IPS-NIHi7 (cell line): ENCODE data around the gene EIF3K.

ENCODE experiments used
- DNase-seq: peaks from one replicate; pipeline ENCODE4 v3.0.0; 2012; ENCODE audit warnings: mixed read lengths; ENCODE audit errors: extremely low spot score

Gene EIF3K

DNA sequence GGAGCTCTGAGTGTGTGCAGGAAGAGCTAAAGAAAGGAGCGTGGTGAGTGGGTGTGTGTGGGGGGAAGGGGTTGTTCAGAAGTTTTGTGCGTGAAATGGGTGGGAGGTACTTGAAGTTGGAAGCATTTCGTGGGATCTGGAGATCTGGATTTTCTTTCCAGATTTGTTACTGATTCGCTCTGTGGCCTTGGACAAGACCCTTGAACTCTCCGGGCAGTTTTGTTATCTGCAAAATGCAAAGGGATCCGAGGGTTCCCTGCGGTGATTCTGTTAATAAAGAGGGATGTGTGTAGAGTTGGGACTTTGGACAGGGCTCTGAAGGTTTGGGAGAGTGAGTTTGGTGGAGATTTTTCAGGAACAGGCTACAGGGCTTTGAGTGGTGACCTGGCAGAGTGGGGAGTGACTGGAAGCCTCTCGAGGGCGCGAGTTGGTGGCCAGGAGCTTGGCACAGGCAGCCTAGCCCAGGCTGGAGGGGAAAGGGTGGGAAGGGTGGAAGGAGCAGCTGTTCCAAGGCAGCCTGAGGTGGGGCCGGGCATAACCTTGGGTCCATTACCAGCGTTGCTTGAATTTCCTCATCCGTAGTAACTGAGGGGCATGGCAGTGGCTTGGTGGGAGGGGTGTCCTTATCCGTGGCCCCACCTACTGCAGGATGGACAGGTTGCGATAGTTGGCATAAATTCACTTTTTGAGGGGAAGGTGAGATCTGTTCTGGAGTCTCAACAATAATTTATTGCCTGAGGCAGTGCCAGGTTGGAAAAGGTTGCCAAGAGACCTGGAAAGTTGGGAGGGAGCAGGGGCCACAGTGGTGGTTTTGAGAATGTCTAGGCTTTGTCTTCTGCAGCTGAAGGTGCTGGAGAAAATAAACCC is 30.6 kb downstream of the EIF3K start:
- no peak for DNase-seq

DNA sequence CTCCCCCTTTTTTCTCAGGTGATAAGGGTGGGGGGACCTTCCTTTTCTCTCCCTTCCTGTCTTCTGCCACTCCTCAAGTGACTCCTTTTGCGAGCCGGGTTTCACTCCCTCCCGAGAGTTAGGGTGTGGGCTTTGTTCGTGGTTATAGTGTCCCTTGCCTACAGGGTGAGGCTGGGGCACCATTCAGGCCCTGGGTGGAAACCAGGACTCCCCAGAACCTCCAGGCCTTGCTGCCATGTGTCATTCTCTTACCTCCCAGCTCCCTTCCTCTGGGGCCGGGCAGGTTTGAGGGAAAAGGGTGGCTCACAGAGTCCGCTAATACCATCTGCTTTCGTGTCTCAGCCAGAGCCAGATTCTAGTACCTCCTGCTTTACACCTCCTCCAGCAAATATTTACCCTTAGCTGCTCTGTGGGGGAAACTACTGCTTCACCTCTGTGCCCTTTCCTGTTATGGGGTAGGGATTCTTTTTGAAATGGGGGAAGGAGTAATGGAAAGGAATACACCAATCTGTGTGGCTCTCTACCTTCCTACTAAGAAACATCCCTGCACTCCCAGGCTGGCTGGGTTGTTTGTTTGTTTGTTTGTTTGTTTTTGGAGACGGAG is 31.3 kb downstream of the EIF3K start:
- no peak for DNase-seq

DNA sequence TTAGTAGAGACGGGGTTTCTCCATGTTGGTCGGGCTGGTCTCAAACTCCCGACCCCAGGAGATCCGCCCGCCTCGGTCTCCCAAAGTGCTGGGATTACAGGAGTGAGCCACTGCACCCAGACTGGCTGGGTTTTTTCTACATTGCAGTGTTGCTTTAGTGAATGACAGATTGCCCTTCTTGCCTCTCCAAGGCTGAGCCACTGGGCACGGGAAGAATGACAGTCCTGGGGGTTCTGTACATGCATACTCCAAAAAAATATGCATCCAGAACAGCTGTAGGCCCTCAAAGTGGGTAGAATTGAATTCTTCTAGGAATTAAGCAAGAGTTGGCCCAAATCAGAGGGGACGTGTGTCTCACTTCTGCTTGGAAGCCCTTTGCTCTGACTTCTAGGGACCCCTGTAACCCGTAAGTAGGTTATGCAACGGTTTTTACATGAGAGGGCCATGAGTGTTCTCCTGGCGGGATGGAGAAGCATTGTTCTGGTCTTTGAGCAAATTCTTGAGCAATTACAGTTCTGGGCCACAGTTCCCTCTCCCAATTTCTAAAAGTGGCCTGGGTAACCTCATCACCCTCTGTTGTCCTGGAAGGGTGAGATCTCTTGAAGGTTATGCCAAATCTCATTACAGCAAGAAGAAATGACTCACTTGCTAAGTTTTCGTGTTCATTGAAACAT is 32.1 kb downstream of the EIF3K start:
- DNase-seq: no peak

DNA sequence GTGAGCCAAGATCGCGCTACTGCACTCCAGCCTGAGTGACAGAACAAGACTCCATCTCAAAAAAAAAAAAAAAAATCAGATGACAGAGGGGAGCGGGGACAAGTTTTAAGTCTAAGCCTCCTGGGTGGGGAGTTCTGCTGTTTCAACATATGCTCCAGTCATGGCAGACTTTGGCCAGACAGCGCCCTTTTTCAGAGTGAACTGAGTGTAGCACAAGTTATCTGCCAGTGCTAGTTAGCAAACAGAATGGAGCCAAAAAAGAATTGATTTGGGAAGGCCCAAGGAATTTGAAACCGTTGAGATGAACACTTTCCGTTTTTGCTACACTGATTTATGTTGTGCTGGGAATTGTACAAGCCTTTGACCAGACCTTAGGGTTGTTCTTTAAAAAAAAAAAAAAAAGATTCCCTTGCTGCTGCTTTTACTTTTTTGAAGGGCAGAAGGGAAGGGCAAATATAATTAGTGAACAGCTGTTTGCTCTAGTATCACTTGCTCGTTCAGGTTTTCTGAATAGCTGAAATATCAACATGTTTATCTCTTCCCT is 34.1 kb downstream of the EIF3K start:
- DNase-seq: no peak

DNA sequence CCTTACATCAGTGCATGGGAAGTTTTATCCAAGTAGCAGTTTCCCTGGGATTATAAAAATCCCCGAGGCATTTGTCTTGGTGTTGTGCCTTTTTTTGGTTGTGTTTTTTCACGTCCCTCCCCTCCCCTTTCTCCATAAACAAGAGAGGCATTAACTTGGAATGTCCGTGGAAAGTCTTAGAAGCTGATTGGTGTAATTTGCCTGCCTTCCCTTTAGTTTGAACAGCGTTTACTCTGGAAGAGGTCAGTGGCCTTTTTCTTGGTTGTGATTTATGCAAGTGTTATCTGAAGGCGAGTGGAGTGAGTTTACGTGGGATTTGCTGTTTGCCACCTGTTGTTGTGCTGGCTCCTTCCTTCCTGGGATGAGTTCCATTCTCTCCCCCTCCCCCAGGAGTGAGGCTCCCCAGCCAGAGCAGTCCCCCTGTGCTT is 35.7 kb downstream of the EIF3K start:
- DNase-seq: no peak

DNA sequence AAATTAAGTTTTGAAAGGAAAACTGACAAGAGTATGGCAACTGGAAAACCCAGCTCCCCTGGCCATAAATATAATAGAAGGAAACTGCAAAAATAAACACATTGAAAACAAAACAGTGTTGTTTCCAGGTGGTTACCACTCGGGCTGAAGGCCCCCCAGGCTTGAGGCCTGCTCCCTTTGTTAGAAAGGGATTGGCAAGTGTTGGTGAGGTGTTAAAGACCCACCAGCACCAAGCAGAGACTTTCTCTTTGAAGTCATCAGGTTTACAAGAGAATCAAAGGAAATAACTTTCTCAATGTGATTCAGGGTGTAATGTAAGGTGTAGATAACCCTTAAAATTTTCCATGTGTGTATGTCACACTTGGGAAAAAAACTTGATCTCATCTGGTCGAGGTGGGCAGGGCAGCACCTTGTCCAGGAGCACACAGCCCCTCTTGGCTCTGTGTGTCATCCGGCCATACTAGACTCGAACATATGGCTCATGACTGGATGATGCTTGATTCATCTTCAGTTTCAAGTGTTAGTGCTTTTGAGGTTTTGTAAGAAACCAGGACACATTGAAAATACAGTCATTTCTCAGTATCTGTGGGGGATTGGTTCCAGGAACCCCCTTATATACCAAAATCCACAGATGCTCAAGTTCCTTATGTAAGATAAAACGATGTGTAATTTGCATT is 36.3 kb downstream of the EIF3K start:
- no peak for DNase-seq

DNA sequence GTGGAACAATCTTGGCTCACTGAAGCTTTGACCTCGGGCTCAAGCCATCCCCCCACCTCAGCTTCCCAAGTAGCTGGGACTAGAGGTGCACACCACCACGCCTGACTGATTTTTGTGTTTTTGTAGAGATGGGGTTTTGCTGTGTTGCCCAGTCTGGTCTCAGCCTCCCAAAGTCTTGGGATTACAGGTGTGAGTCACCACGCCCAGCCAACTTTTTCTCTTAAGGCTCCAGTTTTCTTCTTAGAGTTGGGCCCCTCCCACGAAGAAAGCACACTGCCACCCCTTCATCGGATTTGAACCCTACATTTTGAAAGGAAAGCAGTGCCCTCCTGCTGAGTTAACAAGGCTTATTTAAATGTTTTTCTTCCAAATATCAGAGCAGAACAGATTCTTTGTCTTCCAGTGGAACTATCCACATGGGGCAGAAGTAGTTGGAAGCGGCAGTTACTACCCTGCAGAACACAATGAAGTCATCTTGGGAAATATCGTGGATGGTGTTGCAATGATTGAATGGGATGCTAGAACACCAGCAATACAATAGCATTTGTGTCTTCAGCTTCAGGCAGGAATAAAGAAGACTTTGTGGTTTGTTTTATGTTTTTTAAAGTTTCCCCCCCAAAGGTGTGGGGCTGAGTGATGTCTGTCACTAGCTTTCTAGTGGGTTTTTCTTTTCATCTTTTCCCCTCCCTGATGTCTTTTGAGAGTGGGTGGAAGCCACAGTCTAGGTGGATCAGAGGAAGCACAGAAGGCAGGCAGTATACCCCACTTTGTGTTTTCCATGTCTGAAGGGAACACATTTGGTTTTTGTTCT is 37.4 kb downstream of the EIF3K start:
- DNase-seq: no peak

DNA sequence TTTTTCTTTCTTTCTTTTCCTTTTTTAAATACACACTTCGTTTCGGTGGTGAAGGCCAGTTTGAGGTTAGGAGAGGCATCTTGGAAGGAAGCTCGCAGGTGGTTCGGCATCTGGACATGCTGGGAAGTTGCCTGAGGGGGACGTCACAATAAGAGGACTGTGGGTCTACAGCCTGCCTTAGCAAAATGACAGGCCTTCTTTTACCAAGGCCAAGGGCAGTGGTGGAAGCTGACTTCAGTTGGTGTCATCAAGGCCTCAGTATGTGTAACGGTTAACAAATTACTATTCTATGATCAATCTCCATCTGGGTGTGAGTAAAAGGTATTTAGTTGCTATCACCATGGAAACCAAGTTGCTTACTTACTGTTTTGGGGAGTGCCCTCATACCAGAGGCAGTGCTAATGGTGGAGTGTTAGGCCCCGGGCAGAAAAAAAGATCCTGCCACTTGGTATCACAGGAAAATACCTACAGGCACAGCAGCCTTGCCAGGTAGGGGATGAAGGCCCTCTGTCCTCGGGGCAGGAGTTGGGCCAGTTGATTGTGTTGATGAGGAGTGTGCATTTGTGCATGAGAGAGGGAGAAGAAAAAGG is 38.7 kb downstream of the EIF3K start:
- DNase-seq: no peak

DNA sequence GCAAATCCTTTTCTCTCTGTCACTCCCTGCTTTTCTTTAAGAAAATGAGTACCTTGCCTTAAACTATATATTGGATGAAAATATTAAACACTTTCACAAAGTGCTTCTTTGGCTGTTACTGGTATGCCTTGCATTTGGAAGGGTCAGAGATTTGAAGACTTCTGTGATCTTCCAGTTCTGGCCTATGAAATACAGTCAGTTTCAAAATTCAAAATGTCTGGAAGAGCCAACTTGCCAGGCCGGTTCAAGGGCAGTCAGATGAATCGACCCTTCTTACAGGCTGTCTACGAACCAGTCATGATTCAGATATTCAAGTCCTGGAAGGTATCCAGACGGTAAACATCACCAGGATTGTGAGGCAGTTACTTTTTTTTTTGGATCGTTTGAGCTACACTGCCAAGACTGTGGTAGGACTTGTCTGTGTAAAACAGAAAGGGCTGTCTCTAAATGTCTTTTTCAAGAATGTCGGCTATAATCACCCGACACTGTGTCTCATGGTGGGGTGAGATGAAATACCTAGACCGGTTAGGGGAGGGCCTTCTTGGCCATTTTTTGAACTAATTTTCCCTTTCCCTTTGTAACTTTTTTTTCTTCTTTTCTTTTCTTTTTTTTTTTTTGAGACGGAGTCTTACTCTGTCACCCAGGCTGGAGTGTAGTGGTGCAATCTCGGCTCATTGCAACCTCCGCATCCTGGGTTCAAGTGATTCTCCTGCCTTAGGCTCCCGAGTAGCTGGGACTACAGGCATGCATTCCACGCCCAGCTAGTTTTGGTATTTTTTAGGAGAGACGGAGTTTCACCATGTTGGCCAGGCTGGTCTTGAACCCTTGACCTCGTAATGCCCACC is 39.7 kb downstream of the EIF3K start:
- no peak for DNase-seq

DNA sequence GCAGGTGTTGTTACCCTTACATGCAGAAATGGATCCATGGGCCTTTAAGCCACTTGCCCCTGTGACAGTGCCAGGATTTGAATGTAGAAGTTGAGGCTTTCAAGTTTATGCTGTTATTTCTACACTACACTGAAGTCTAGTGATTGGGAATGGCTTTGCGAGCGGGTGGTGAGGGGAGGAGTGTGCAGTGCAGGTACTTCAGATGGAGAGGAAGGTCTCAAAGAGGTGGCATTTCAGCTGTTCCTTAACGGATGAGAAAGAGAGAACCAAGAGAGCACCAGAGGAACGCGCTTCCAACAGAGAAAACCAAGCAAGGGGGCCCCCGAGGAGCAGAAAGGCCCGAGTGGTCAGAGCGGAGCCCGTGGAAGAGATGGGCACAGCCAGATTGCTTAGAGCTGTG is 41.7 kb downstream of the EIF3K start:
- DNase-seq: no peak

DNA sequence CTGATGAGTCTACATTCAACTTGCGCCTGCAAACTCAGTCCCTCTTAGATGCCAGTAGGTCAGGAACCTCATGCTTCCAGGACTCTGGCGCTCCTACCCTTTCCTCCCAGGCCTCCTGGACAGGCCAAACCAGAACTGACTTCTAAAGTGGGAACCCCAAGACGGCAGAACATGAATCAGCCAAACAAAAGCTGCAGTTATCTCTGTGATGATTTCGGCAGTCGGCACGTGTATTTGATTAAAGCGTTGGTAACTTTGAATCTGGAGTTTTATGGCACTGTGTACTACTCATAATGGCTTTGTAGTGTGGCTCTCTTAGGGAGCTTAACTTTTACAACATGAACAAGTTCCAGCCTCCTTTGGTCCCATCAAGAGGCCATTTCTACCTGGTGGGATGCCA is 42.1 kb downstream of the EIF3K start:
- DNase-seq: no peak

DNA sequence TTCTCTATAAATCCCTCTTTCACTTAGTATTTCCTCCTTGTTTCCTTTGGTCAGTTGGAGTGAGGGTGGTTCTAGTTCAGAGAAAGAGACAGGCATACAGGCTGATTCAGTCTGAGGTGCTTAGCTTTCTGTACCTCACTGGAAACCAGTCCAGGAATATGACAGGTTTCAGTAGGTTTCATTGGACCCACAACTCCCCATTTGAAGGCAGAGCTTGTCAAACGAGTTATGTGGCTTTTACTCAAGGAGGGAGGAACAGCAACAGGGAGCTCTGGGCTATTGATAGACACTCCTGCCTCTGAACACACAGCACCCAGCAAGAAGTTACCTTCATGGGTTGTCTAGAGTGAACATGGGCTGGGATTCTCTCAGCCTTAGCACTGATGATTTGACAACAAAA is 43.0 kb downstream of the EIF3K start:
- DNase-seq: no peak

DNA sequence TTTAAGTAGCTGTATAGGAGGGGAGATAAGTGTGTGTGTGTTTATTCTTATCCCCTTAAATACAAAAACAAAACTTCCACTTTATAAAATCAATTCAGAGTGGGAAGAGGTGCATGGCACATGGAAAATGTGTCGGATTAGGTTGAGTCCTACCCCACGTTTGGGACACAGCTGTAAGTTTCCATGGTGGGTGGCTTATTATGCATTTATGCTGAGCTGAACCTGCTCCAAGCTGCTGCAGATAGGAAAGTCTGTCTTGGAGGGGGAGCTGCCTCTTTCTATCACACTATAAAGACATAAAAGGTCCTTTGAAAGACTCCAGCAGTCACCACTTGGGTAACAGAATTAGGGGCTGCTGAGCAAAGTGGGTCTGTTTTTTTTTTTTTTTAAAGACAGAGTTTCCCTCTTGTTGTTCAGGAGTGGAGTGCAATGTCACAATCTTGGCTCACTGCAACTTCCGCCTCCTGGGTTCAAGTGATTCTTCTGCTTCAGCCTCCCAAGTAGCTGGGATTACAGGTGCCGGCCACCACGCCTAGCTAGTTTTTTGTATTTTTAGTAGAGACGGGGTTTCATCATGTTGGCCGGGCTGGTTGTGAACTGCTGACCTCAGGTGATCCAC is 43.7 kb downstream of the EIF3K start:
- DNase-seq: no peak

DNA sequence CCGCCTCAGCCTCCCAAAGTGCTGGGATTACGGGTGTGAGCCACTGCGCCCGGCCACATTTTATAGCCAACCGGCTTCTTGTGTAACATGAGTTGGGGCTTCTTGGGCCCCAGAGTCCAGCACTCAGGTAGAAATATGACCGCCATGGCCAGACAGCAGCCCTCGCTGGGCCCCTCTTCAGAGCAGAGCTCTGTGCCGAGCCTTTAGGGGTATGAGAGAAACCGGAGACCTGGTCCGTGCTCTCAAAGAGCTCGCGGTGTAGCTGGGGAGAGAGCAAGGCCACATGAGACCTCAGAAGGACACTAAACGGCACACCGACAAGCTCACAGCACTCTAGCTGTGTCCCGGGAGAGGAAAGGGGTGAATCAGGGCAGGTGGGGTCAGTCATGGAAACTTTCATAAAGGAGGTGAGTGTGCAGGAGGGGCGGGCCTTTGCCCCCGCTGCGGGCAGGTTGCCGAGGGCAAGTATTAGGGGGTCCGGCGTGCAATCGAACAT is 44.2 kb downstream of the EIF3K start:
- DNase-seq: no peak

DNA sequence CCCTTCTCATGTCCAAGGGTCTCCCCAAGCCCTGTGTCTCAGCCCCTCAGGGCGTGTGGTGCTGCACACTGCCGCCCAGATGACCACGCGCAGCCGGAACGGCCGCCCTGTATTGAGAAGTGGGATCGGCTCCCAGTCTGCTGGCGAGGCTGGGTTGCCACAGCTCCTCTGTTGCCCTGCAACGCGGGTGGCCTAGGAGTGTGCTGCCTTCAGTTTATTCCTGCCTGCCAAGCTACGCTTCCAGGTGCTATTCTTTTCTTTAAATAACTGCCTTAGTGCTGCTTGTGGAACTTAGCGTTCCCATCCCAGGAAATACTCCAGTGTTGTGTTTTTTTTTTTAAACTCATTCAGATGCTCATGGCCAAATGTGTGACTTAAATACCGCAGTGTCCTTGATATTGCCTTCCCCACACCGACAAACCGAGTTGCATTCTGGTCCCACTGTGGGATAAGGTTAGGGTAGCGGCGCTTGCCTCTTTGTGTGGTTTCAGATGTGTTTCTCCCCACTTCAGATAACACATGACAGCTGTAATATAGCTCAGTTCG is 45.0 kb downstream of the EIF3K start:
- DNase-seq: no peak

DNA sequence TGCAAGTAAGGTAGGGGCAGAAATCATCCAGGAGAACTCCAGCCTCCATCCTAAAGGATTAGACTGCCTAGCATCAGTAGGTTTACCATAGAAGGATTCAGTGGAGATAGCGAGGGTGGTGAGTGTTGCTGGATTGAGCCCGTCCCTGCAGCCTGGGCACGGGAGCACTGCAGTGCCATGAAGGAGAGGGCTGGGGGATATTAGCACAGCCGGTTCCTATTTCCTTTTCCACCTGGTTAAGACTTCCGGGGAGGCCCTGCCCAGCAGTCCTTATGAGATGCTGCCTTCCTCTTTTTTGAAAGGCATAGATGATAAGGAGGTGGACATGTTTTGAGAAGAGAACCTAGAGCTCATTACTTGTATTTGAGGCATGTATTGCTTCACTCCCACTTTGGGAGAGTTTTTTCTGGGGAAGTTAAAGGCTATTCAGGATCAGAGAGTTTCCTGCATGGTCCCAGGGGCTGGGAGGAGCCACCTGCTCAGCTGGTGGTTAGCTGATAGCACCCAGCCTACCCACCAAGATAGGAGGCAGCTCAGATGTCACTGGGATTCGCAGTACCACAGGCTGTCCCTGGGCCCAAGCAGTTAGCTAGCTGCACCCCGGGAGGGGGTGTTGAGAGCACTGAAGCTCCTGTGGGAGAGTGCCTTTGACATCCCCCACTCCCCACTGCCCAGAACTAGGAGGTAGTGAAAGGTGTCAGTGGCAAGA is 45.7 kb downstream of the EIF3K start:
- no peak for DNase-seq

DNA sequence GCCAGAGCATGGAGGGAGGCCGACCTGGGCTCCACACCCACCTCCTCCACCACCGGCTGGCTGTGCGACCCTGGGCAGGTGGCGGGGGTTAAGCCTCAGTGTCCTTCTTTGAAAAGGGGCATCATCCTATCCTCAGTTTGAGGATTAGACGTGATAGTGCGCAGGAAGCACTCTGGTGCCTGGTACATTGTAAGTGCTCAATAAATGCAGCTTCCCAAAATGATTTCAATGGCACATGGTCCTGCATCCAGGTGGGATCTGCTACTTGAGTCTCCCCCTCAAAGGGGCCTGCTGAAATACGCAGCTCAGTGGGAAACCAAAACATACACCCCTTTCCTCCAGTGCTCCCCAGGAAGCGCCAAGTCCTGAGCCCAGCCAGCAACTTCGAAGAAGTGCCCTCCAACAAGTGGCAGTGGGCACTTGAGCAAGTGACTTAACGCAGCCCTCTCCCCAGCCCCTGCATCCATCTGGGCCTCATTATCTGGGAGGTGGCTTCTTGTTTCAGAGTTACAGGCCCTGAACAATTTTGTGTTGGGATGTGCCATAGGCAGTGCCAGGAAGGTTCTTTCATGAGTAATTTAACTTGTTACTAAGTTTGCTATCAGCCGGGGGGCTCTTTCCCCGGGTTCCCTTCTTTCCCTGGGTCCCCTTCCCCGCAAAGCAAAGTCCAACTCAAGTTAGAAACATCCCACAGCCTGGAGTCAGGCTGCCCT is 46.4 kb downstream of the EIF3K start:
- DNase-seq: no peak
